Stimulated activated CD4-positive, alpha-beta T cell treated with anti-CD3 and anti-CD28 coated beads, Interleukin-12 subunit alpha, Interleukin-12 subunit beta, amount 100 ng/mL, for 48 hours (primary cell): Measurements from ENCODE around the gene DDIAS.
"Not testable (repeated sequence)": the region's sequence is repeated elsewhere in the genome, so short reads cannot be mapped to it uniquely, and the experiment has no call there.

Source experiments
- DNase-seq, 3 donors: peaks; one replicate each; pipeline ENCODE4 v3.0.0-alpha.2; 2020; ENCODE audit warnings: low read depth in 2 of 3, low spot score in 1 of 3

Gene DDIAS

GRCh38 chr11:82890002-82890341 lies 11.6 kb upstream of the DDIAS start:
- no peak for DNase-seq

- no peak for DNase-seq
These were observed 10.6 kb upstream of the DDIAS start for GRCh38 chr11:82890936-82891335.

- no peak for DNase-seq
These were observed 8.8 kb upstream of the DDIAS start for GRCh38 chr11:82892611-82893169.

GRCh38 chr11:82895437-82896091 lies 6.0 kb upstream of the DDIAS start:
- no peak for DNase-seq

GRCh38 chr11:82896183-82896582 lies 5.4 kb upstream of the DDIAS start:
- no peak for DNase-seq

GRCh38 chr11:82898241-82898640 lies 3.3 kb upstream of the DDIAS start:
- no peak for DNase-seq

- DNase-seq, result peak in 1 of 3 donors; percentile 9
These were observed 2.2 kb upstream of the DDIAS start for GRCh38 chr11:82899186-82899820.

GRCh38 chr11:82899957-82900276 lies 1.6 kb upstream of the DDIAS start:
- DNase-seq, result no peak

- DNase-seq, result peak; percentile 90 to 94 (median 91)
These were observed 1.0 kb upstream of the DDIAS start, which contains the start of gene PRCP for GRCh38 chr11:82900277-82901164. Gene PRCP (minus strand): TSS chr11:82900430. CDS start chr11:82900402, 28 bp downstream.

GRCh38 chr11:82901922-82902485 lies 468 bp downstream of the DDIAS start:
- DNase-seq, result no peak

GRCh38 chr11:82902880-82903279 lies 1.3 kb downstream of the DDIAS start:
- DNase-seq, result no peak

- no peak for DNase-seq
These were observed 2.5 kb downstream of the DDIAS start for GRCh38 chr11:82903843-82904586.

GRCh38 chr11:82906236-82906635 lies 4.7 kb downstream of the DDIAS start:
- DNase-seq, result no peak

GRCh38 chr11:82906931-82907330 lies 5.4 kb downstream of the DDIAS start:
- DNase-seq, result no peak

GRCh38 chr11:82907371-82907770 lies 5.8 kb downstream of the DDIAS start:
- DNase-seq, result no peak

GRCh38 chr11:82908311-82908710 lies 6.8 kb downstream of the DDIAS start:
- no peak for DNase-seq

GRCh38 chr11:82909015-82909640 lies 7.6 kb downstream of the DDIAS start:
- DNase-seq, result no peak

- not testable (repeated sequence) for DNase-seq
These were observed 18.2 kb downstream of the DDIAS start for GRCh38 chr11:82919786-82920185.

- DNase-seq, result not testable (repeated sequence)
These were observed 18.7 kb downstream of the DDIAS start for GRCh38 chr11:82920227-82920626.
